Endothelial cell of umbilical vein (primary cell): ENCODE measurements around the gene HRH3.

Experiments used
- CTCF ChIP-seq, 2 donors: IDR thresholded peaks; 1 replicate in 1 of 2; 2 replicates in 1 of 2; pipeline ENCODE4 v1.5.1; 2011; ENCODE audit warnings: low read length in 2 of 2, mild to moderate bottlenecking in 2 of 2, moderate library complexity in 2 of 2, control low read depth in 1 of 2, inconsistent platforms in 1 of 2, low read depth in 1 of 2; ENCODE audit not compliant: insufficient read depth in 1 of 2; ENCODE audit errors: extremely low read depth in 1 of 2
- EZH2 ChIP-seq: IDR thresholded peaks from 2 replicates; pipeline ENCODE4 v1.6.1; 2012; ENCODE audit warnings: borderline replicate concordance, low read depth, mild to moderate bottlenecking, moderate library complexity, low read length, inconsistent platforms; ENCODE audit not compliant: severe bottlenecking
- FOS ChIP-seq: IDR thresholded peaks from 2 replicates; pipeline ENCODE4 v1.6.1; 2011; ENCODE audit warnings: mild to moderate bottlenecking, low read length, moderate library complexity, borderline replicate concordance; ENCODE audit not compliant: insufficient read depth
- GATA2 ChIP-seq: IDR thresholded peaks from 2 replicates; pipeline ENCODE4 v1.7.0; 2011; ENCODE audit warnings: low read depth, mild to moderate bottlenecking, moderate library complexity, mixed read lengths, low read length; ENCODE audit not compliant: insufficient read length, insufficient read depth
- MYC ChIP-seq: IDR thresholded peaks from one replicate; pipeline ENCODE4 v1.6.1; 2011; ENCODE audit warnings: mild to moderate bottlenecking, low read depth, low read length
- POLR2A ChIP-seq: IDR thresholded peaks from 2 replicates; pipeline ENCODE4 v1.6.1; 2012; ENCODE audit warnings: low read depth, mild to moderate bottlenecking, control low read depth, low read length
- POLR2AphosphoS5 ChIP-seq: IDR thresholded peaks from 2 replicates; pipeline ENCODE4 v1.6.1; 2012; ENCODE audit warnings: low read depth, mild to moderate bottlenecking, control low read depth, low read length, moderate library complexity; ENCODE audit not compliant: insufficient read depth
- TF ChIP-seq, protein P1 (sequence below): IDR thresholded peaks from 2 replicates; pipeline ENCODE4 v1.6.1; 2011; ENCODE audit not compliant: insufficient read depth, insufficient read length

DNA sequence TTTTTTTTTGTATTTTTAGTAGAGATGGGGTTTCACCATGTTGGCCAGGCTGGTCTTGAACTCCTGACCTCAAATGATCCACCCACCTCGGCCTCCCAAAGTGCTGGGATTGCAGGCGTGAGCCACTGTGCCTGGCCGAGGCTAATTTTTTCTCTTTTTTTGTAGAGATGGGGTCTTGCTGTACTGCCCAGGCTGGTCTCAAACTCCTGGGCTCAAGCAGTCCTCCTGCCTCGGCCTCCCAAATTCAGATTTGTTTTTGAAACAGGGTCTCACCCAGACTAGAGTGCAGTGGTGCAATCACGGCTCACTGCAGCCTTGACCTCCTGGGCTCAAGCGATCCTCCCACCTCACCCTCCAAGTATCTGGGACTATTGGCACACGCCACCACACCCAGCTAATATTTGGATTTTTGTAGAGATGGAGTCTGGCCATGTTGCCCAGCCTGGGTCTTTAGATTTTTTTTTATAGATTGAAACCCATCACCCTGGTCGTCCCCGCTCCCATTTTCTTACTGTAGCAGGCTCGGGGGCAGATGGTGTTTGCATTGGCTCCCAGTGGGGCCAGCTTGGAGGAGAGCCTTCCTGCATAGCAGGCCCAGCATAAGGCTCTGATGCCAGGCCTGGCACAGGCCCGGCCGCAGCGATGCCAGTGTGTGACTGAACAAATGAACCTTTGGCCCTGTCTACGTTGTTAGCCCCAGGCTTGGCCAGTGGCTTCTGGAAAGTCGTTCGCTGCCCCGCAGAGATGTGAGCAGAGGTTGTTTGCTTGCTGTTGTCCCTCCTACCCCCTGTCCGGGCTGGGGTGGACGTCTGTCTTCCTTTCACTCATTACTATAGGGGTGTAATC is 41.5 kb downstream of the HRH3 start:
- no peak for TF ChIP-seq CTCF (IDR thresholded peaks at IDR 0.05; ENCODE audit: extremely low read depth in 1 of 2, insufficient read depth in 1 of 2, low read depth in 1 of 2, low read length in 2 of 2)
- TF ChIP-seq, protein P1, sequence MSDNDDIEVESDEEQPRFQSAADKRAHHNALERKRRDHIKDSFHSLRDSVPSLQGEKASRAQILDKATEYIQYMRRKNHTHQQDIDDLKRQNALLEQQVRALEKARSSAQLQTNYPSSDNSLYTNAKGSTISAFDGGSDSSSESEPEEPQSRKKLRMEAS: no peak
- no peak for TF ChIP-seq EZH2
- TF ChIP-seq POLR2AphosphoS5: no peak
- TF ChIP-seq GATA2: no peak
- no peak for TF ChIP-seq POLR2A
- TF ChIP-seq MYC: no peak
- no peak for TF ChIP-seq FOS
